Neuronal stem cell (in vitro differentiated cells): ENCODE measurements around the gene VASP.

Experiments
- DNase-seq: peaks from one replicate; pipeline ENCODE4 v3.0.0-alpha.2; 2013; ENCODE audit warnings: low spot score
- H2AFZ ChIP-seq: one replicate; pipeline ENCODE4 v1.6.1; 2013; ENCODE audit warnings: mild to moderate bottlenecking, low read length, inconsistent platforms
- H2AK5ac ChIP-seq: 2 replicates; pipeline ENCODE4 v1.6.1; 2013; ENCODE audit warnings: low read depth, mild to moderate bottlenecking, inconsistent platforms, low read length, moderate library complexity, mixed read lengths
- H2BK120ac ChIP-seq: 2 replicates; pipeline ENCODE4 v1.6.1; 2013; ENCODE audit warnings: low read depth, mild to moderate bottlenecking, inconsistent platforms, low read length, moderate library complexity, mixed read lengths
- H2BK12ac ChIP-seq: one replicate; pipeline ENCODE4 v1.6.1; 2013; ENCODE audit warnings: low read length, inconsistent platforms
- H2BK15ac ChIP-seq: 2 replicates; pipeline ENCODE4 v1.6.1; 2013; ENCODE audit warnings: mild to moderate bottlenecking, low read length, inconsistent platforms, mixed read lengths
- H2BK5ac ChIP-seq: one replicate; pipeline ENCODE4 v1.6.1; 2013; ENCODE audit warnings: inconsistent platforms, mild to moderate bottlenecking, low read length, moderate library complexity
- H3K14ac ChIP-seq: one replicate; pipeline ENCODE4 v1.6.1; 2013; ENCODE audit warnings: low read length, inconsistent platforms
- H3K18ac ChIP-seq: 2 replicates; pipeline ENCODE4 v1.6.1; 2013; ENCODE audit warnings: low read length, inconsistent platforms
- H3K23ac ChIP-seq: 2 replicates; pipeline ENCODE4 v1.6.1; 2013; ENCODE audit warnings: low read depth, mild to moderate bottlenecking, mixed read lengths, low read length, inconsistent platforms; ENCODE audit not compliant: poor library complexity
- H3K27ac ChIP-seq: replicated peaks from 3 replicates; pipeline ENCODE4 v1.5.1; 2013; ENCODE audit warnings: low read length, inconsistent platforms
- H3K27me3 ChIP-seq, 3 experiments: 2 replicates each; pipeline ENCODE4 v1.6.1; 2013; ENCODE audit warnings: low read length in 3 of 3, mild to moderate bottlenecking in 2 of 3, inconsistent platforms in 1 of 3, low read depth in 1 of 3, mixed read lengths in 1 of 3, moderate library complexity in 1 of 3; ENCODE audit not compliant: control insufficient read depth in 3 of 3, insufficient read depth in 3 of 3
- H3K36me3 ChIP-seq, 2 donors: replicated peaks in 1 of 2; 2 replicates each; pipeline ENCODE4 v1.6.1; 2013; ENCODE audit warnings: low read length in 2 of 2; ENCODE audit not compliant: control insufficient read depth in 2 of 2, insufficient read depth in 2 of 2
- H3K4ac ChIP-seq: 2 replicates; pipeline ENCODE4 v1.6.1; 2013; ENCODE audit warnings: inconsistent platforms, mild to moderate bottlenecking, low read length, moderate library complexity
- H3K4me1 ChIP-seq, 2 donors: 1 replicate in 1 of 2; 2 replicates in 1 of 2; pipeline ENCODE4 v1.6.1; 2013; ENCODE audit warnings: low read length in 2 of 2, low read depth in 1 of 2; ENCODE audit not compliant: control insufficient read depth in 2 of 2, insufficient read depth in 1 of 2
- H3K4me2 ChIP-seq: one replicate; pipeline ENCODE4 v1.6.1; 2013; ENCODE audit warnings: mild to moderate bottlenecking, low read length, inconsistent platforms; ENCODE audit not compliant: insufficient read depth, poor library complexity, severe bottlenecking
- H3K4me3 ChIP-seq, 2 donors: 2 replicates each; pipeline ENCODE4 v1.5.1; 2013; ENCODE audit warnings: low read length in 2 of 2, mild to moderate bottlenecking in 2 of 2, inconsistent platforms in 1 of 2, moderate library complexity in 1 of 2
- H3K79me1 ChIP-seq: one replicate; pipeline ENCODE4 v1.6.1; 2013; ENCODE audit warnings: low read depth, mild to moderate bottlenecking, inconsistent platforms, low read length, moderate library complexity
- H3K9ac ChIP-seq: one replicate; pipeline ENCODE4 v1.6.1; 2013; ENCODE audit warnings: mild to moderate bottlenecking, low read depth, low read length, inconsistent platforms; ENCODE audit not compliant: poor library complexity
- H3K9me3 ChIP-seq, 2 donors: replicated peaks in 1 of 2; 2 replicates each; pipeline versions ENCODE3 to v1.6.1; 2013; ENCODE audit warnings: low read length in 2 of 2, mild to moderate bottlenecking in 2 of 2, inconsistent platforms in 1 of 2, low read depth in 1 of 2, mixed read lengths in 1 of 2, moderate library complexity in 1 of 2; ENCODE audit not compliant: control insufficient read depth in 2 of 2, insufficient read depth in 1 of 2
- H4K8ac ChIP-seq: one replicate; pipeline ENCODE4 v1.6.1; 2013; ENCODE audit warnings: low read depth, mild to moderate bottlenecking, inconsistent platforms, low read length, moderate library complexity
- H4K91ac ChIP-seq: one replicate; pipeline ENCODE4 v1.6.1; 2013; ENCODE audit warnings: low read length, low read depth, mild to moderate bottlenecking, inconsistent platforms; ENCODE audit not compliant: poor library complexity
- WGBS, 2 donors: extraction: QIAGEN DNeasy Blood & Tissue Kit; methylation state at CpG; one replicate each; pipeline ENCODE4 v1.1.7; 2013; ENCODE audit warnings: missing lambda C conversion rate in 2 of 2, mixed read lengths in 1 of 2; ENCODE audit not compliant: insufficient read length in 2 of 2, insufficient replicate concordance in 1 of 2; ENCODE audit errors: extremely low coverage in 2 of 2; 5-methylcytosine and 5-hydroxymethylcytosine counted together

Gene VASP

GRCh38 chr19:45512881-45513483 is 5.7 kb downstream of the VASP start:
- Histone ChIP-seq H3K27me3 (no peaks in the 10 kb centered on the region), H3K18ac (no peak overlapping the region), H2BK120ac (no peak overlapping the region), H4K8ac (no peak overlapping the region), H2BK5ac (no peak overlapping the region), H2AFZ (no peak overlapping the region), H2BK12ac (no peak overlapping the region), H3K4me1 (peaks cover 3 to 16% of the 10 kb centered on the region in 2 donors), H3K36me3 (peaks cover 5 to 6% of the 10 kb centered on the region in 2 donors), H3K14ac (no peak overlapping the region), H3K23ac (no peak overlapping the region), H2BK15ac (no peak overlapping the region), H4K91ac (no peak overlapping the region), H3K4me2 (no peak overlapping the region), H3K4me3 (no peak overlapping the region), H3K79me1 (peaks cover 14% of the 10 kb centered on the region), H3K9ac (peak overlapping the region; percentile 54), H3K27ac (no peak overlapping the region), H3K4ac (no peak overlapping the region), H2AK5ac (no peak overlapping the region), H3K9me3 (no peaks in the 10 kb centered on the region)
- WGBS, 2 donors, result no CpG with 5 or more reads among the region's 6 CpGs
- no peak for DNase-seq

- no peak overlapping the region for H2BK5ac ChIP-seq
- H3K23ac ChIP-seq, result no peak overlapping the region
- H3K4ac ChIP-seq, result no peak overlapping the region
- H4K8ac ChIP-seq, result no peak overlapping the region
- H2BK12ac ChIP-seq, result no peak overlapping the region
- H3K79me1 ChIP-seq, result peaks cover 8% of the 10 kb centered on the region
- no peak overlapping the region for H3K4me3 ChIP-seq
- no peak for DNase-seq
- no peak overlapping the region for H2BK15ac ChIP-seq
- H3K27me3 ChIP-seq, result no peaks in the 10 kb centered on the region
- H3K9me3 ChIP-seq, result no peaks in the 10 kb centered on the region
- peaks cover 2 to 4% of the 10 kb centered on the region in 2 donors for H3K4me1 ChIP-seq
- no peak overlapping the region for H3K18ac ChIP-seq
- H2AK5ac ChIP-seq, result no peak overlapping the region
- no peak overlapping the region for H3K4me2 ChIP-seq
- H3K36me3 ChIP-seq, result peaks cover 10 to 13% of the 10 kb centered on the region in 2 donors
- WGBS, 2 donors, result no CpG with 5 or more reads among the region's 13 CpGs
- no peak overlapping the region for H4K91ac ChIP-seq
- H3K14ac ChIP-seq, result no peak overlapping the region
- H2BK120ac ChIP-seq, result no peak overlapping the region
- H3K9ac ChIP-seq, result no peak overlapping the region
- no peak overlapping the region for H2AFZ ChIP-seq
- H3K27ac ChIP-seq, result no peak overlapping the region
Observed at GRCh38 chr19:45514376-45515051, 7.2 kb downstream of the VASP start.

- no peak overlapping the region for H2BK120ac ChIP-seq
- H2AFZ ChIP-seq, result no peak overlapping the region
- H3K9me3 ChIP-seq, result no peaks in the 10 kb centered on the region
- no peak overlapping the region for H2BK5ac ChIP-seq
- no peak overlapping the region for H3K23ac ChIP-seq
- peaks cover 0 to 1% of the 10 kb centered on the region in 2 donors for H3K4me1 ChIP-seq
- H3K79me1 ChIP-seq, result peaks cover 8% of the 10 kb centered on the region
- WGBS, 2 donors, result no CpG with 5 or more reads among the region's 10 CpGs
- no peak overlapping the region for H2BK12ac ChIP-seq
- no peak overlapping the region for H3K14ac ChIP-seq
- no peak overlapping the region for H2BK15ac ChIP-seq
- H3K27ac ChIP-seq, result no peak overlapping the region
- no peaks in the 10 kb centered on the region for H3K27me3 ChIP-seq
- H4K8ac ChIP-seq, result no peak overlapping the region
- H3K9ac ChIP-seq, result no peak overlapping the region
- H3K36me3 ChIP-seq, result peaks cover 12 to 16% of the 10 kb centered on the region in 2 donors
- H3K4me3 ChIP-seq, result no peak overlapping the region
- H3K4ac ChIP-seq, result no peak overlapping the region
- H2AK5ac ChIP-seq, result no peak overlapping the region
- H4K91ac ChIP-seq, result no peak overlapping the region
- no peak overlapping the region for H3K18ac ChIP-seq
- H3K4me2 ChIP-seq, result no peak overlapping the region
- no peak for DNase-seq
Observed at GRCh38 chr19:45515081-45515624, 7.9 kb downstream of the VASP start.

GRCh38 chr19:45515807-45516401 is 8.6 kb downstream of the VASP start:
- Histone ChIP-seq H3K14ac (no peak overlapping the region), H3K9ac (no peak overlapping the region), H3K18ac (no peak overlapping the region), H3K4me1 (peaks cover 0 to 1% of the 10 kb centered on the region in 2 donors), H2BK5ac (no peak overlapping the region), H3K23ac (no peak overlapping the region), H2AK5ac (no peak overlapping the region), H4K8ac (no peak overlapping the region), H3K9me3 (no peaks in the 10 kb centered on the region), H2AFZ (no peak overlapping the region), H3K4ac (no peak overlapping the region), H2BK15ac (no peak overlapping the region), H4K91ac (no peak overlapping the region), H3K79me1 (peaks cover 8% of the 10 kb centered on the region), H2BK12ac (no peak overlapping the region), H3K4me2 (no peak overlapping the region), H3K36me3 (peaks cover 15 to 21% of the 10 kb centered on the region in 2 donors), H3K27me3 (no peaks in the 10 kb centered on the region), H2BK120ac (no peak overlapping the region), H3K27ac (no peak overlapping the region), H3K4me3 (peak overlapping the region in 1 of 2 donors; percentile 42)
- WGBS, 2 donors, result no CpG with 5 or more reads among the region's 9 CpGs
- DNase-seq, result no peak
